IMR-90 (cell line): Measurements from ENCODE around the gene CFAP92. TPM values are rescaled to one million over a fixed set of nuclear protein-coding genes. Genes with fewer than 3 reads are reported as not detected.

ENCODE experiments used
- ATAC-seq: fragments of 200-7000 bp; cut with Tn5 transposase; 2 replicates; pipeline ENCODE4 v1.9.1; 2020; ENCODE audit warnings: low read depth, mild to moderate bottlenecking, moderate library complexity
- BruUV-seq: library from RNA; stranded (reverse); fragments of 400-500 nt; replicated peaks from 2 replicates; lab custom pipeline; 2021; lab: Mats Ljungman, UMichigan
- CTCF ChIA-PET: fragments of 300-600 bp; formaldehyde crosslinking; extraction: SDS; loops from one replicate; lab custom pipeline; 2021; ENCODE audit warnings: antibody characterized with exemption; lab: Yijun Ruan, JAX
- POLR2A ChIA-PET: fragments of 300-600 bp; sonication (Branson Sonifier 250); formaldehyde crosslinking; loops from one replicate; lab custom pipeline; 2022; ENCODE audit warnings: antibody characterized with exemption; ENCODE audit not compliant: unreplicated experiment; lab: Charles Lee
- DNase-seq: peaks from one replicate; pipeline ENCODE4 v3.0.0; 2013
- H2AFZ ChIP-seq: replicated peaks from 2 replicates; pipeline ENCODE3; 2013; ENCODE audit warnings: low read length, mild to moderate bottlenecking; ENCODE audit not compliant: poor library complexity
- H2AK5ac ChIP-seq: 2 replicates; pipeline ENCODE4 v1.6.1; 2013; ENCODE audit warnings: low read depth, low read length, inconsistent platforms
- H2AK9ac ChIP-seq: replicated peaks from 2 replicates; pipeline ENCODE3; 2013; ENCODE audit warnings: mild to moderate bottlenecking, low read depth, low read length, moderate library complexity; ENCODE audit not compliant: poor library complexity
- H2BK120ac ChIP-seq: 2 replicates; pipeline ENCODE4 v1.6.1; 2013; ENCODE audit warnings: low read depth, low read length, inconsistent platforms
- H2BK15ac ChIP-seq: 3 replicates; pipeline ENCODE4 v1.6.1; 2013; ENCODE audit warnings: low read depth, low read length, inconsistent platforms
- H2BK20ac ChIP-seq: 2 replicates; pipeline ENCODE4 v1.6.1; 2013; ENCODE audit warnings: low read depth, mild to moderate bottlenecking, inconsistent platforms, low read length, moderate library complexity
- H2BK5ac ChIP-seq: 2 replicates; pipeline ENCODE4 v1.6.1; 2013; ENCODE audit warnings: mild to moderate bottlenecking, low read depth, low read length, inconsistent platforms; ENCODE audit not compliant: poor library complexity, severe bottlenecking
- H3K14ac ChIP-seq: replicated peaks from 2 replicates; pipeline ENCODE4 v1.6.1; 2013; ENCODE audit warnings: low read depth, low read length, inconsistent platforms
- H3K18ac ChIP-seq: 2 replicates; pipeline ENCODE4 v1.6.1; 2013; ENCODE audit warnings: low read depth, low read length, control low read depth
- H3K23ac ChIP-seq: 2 replicates; pipeline ENCODE4 v1.6.1; 2013; ENCODE audit warnings: low read depth, low read length, inconsistent platforms
- H3K27ac ChIP-seq: 2 replicates; pipeline ENCODE4 v1.5.1; 2013; ENCODE audit warnings: mild to moderate bottlenecking, control low read depth, low read length; ENCODE audit not compliant: insufficient read depth
- H3K27me3 ChIP-seq: 2 replicates; pipeline ENCODE4 v1.6.1; 2013; ENCODE audit warnings: low read length; ENCODE audit not compliant: control insufficient read depth, insufficient read depth
- H3K36me3 ChIP-seq: 2 replicates; pipeline ENCODE4 v1.6.1; 2013; ENCODE audit warnings: low read length, mixed read lengths; ENCODE audit not compliant: control insufficient read depth, insufficient read depth
- H3K4ac ChIP-seq: 2 replicates; pipeline ENCODE4 v1.6.1; 2013; ENCODE audit warnings: low read depth, low read length, inconsistent platforms
- H3K4me1 ChIP-seq: 2 replicates; pipeline ENCODE4 v1.6.1; 2013; ENCODE audit warnings: low read length, mixed read lengths; ENCODE audit not compliant: control insufficient read depth, insufficient read depth
- H3K4me2 ChIP-seq: 2 replicates; pipeline ENCODE4 v1.6.1; 2013; ENCODE audit warnings: low read depth, mild to moderate bottlenecking, control low read depth, low read length, moderate library complexity
- H3K4me3 ChIP-seq: 2 replicates; pipeline ENCODE4 v1.5.1; 2013; ENCODE audit warnings: low read depth, mild to moderate bottlenecking, control low read depth, low read length, moderate library complexity; ENCODE audit not compliant: insufficient read depth
- H3K56ac ChIP-seq: 2 replicates; pipeline ENCODE4 v1.6.1; 2013; ENCODE audit warnings: low read length, inconsistent platforms; ENCODE audit not compliant: insufficient read depth; ENCODE audit errors: extremely low read depth
- H3K79me1 ChIP-seq, 2 experiments: 2 replicates each; pipeline ENCODE4 v1.6.1; 2013; ENCODE audit warnings: low read length in 2 of 2, inconsistent platforms in 1 of 2, low read depth in 1 of 2
- H3K9ac ChIP-seq: 2 replicates; pipeline ENCODE4 v1.6.1; 2013; ENCODE audit warnings: low read depth, low read length, control low read depth
- H3K9me1 ChIP-seq: 2 replicates; pipeline ENCODE4 v1.6.1; 2013; ENCODE audit warnings: low read length, inconsistent platforms; ENCODE audit not compliant: insufficient read depth
- H3K9me3 ChIP-seq: 2 replicates; pipeline ENCODE4 v1.6.1; 2013; ENCODE audit warnings: low read length; ENCODE audit not compliant: control insufficient read depth, insufficient read depth
- H4K20me1 ChIP-seq: 2 replicates; pipeline ENCODE4 v1.6.1; 2013; ENCODE audit warnings: low read length, inconsistent platforms; ENCODE audit not compliant: insufficient read depth
- H4K5ac ChIP-seq: 2 replicates; pipeline ENCODE4 v1.6.1; 2013; ENCODE audit warnings: mild to moderate bottlenecking, low read depth, low read length, control low read depth
- H4K8ac ChIP-seq, 2 experiments: 2 replicates each; pipeline ENCODE4 v1.6.1; 2013; ENCODE audit warnings: low read depth in 2 of 2, low read length in 2 of 2, control low read depth in 1 of 2, inconsistent platforms in 1 of 2
- H4K91ac ChIP-seq: 2 replicates; pipeline ENCODE4 v1.6.1; 2013; ENCODE audit warnings: low read depth, low read length, inconsistent platforms; ENCODE audit not compliant: insufficient read depth
- BHLHE40 ChIP-seq: fragments of 150-350 bp; IDR thresholded peaks from 2 replicates; pipeline ENCODE4 v1.6.1; 2016; ENCODE audit warnings: mild to moderate bottlenecking, low read depth, low read length
- CEBPB ChIP-seq: IDR thresholded peaks from 2 replicates; pipeline ENCODE4 v1.6.1; 2012; ENCODE audit warnings: low read depth, low read length, improper control_type of control experiment
- CHD1 ChIP-seq: IDR thresholded peaks from 2 replicates; pipeline ENCODE4 v1.6.1; 2012; ENCODE audit warnings: low read depth, low read length, improper control_type of control experiment
- MAFK ChIP-seq: IDR thresholded peaks from 2 replicates; pipeline ENCODE4 v1.6.1; 2012; ENCODE audit warnings: low read depth, low read length, improper control_type of control experiment
- MAZ ChIP-seq: IDR thresholded peaks from 2 replicates; pipeline ENCODE4 v1.6.1; 2012; ENCODE audit warnings: low read depth, mild to moderate bottlenecking, low read length, improper control_type of control experiment, moderate library complexity, borderline replicate concordance
- MXI1 ChIP-seq: IDR thresholded peaks from 2 replicates; pipeline ENCODE4 v1.6.1; 2012; ENCODE audit warnings: low read depth, mild to moderate bottlenecking, low read length, moderate library complexity, borderline replicate concordance
- NFE2L2 ChIP-seq: fragments of 150-350 bp; IDR thresholded peaks from 2 replicates; pipeline ENCODE4 v1.6.1; 2016; ENCODE audit warnings: low read depth, mild to moderate bottlenecking, low read length
- POLR2A ChIP-seq: IDR thresholded peaks from 2 replicates; pipeline ENCODE4 v1.6.1; 2012; ENCODE audit warnings: mild to moderate bottlenecking, low read depth, low read length
- RAD21 ChIP-seq: IDR thresholded peaks from 2 replicates; pipeline ENCODE4 v1.6.1; 2012; ENCODE audit warnings: low read length, improper control_type of control experiment
- RCOR1 ChIP-seq: IDR thresholded peaks from 2 replicates; pipeline ENCODE4 v1.6.1; 2012; ENCODE audit warnings: mild to moderate bottlenecking, low read length, improper control_type of control experiment; ENCODE audit not compliant: insufficient replicate concordance
- RFX5 ChIP-seq: IDR thresholded peaks from 2 replicates; pipeline ENCODE4 v1.8.0; 2012; ENCODE audit warnings: low read depth, mild to moderate bottlenecking, low read length, moderate library complexity
- SMC3 ChIP-seq: fragments of 150-350 bp; IDR thresholded peaks from 2 replicates; pipeline ENCODE4 v1.6.1; 2016; ENCODE audit warnings: low read depth, mild to moderate bottlenecking, antibody characterized with exemption, low read length, moderate library complexity
- WGBS, 2 experiments: methylation state at CpG; one replicate each; pipeline versions ENCODE4 v1.1.5 to v1.1.7; 2013; ENCODE audit warnings: missing lambda C conversion rate in 2 of 2; ENCODE audit not compliant: insufficient read length in 1 of 2; ENCODE audit errors: extremely low coverage in 2 of 2; 5-methylcytosine and 5-hydroxymethylcytosine counted together
- dilution Hi-C: fragments of 300-500 bp; cut with HindIII; formaldehyde crosslinking; loops from one replicate; pipeline ENCODE4 v1.14.3; 2018; ENCODE audit warnings: low sequenced_read_pairs; ENCODE audit not compliant: unreplicated experiment
- in situ Hi-C: fragments of 300-500 bp; cut with MboI; formaldehyde crosslinking; loops from 3 replicates; pipeline ENCODE4 v1.14.3; 2019; ENCODE audit warnings: low sequenced_read_pairs, inconsistent platforms, mixed read lengths
- intact Hi-C: fragments of 100-400 bp; cut with micrococcal nuclease; formaldehyde crosslinking; loops from 2 replicates; pipeline ENCODE4 v1.10.0; 2022
- polyA plus RNA-seq, 3 experiments: library from polyadenylated mRNA; depleted of rRNA; stranded (reverse); fragments of >200 nt; gene quantifications; 2 replicates each; pipeline ENCODE4 v1.2.3, GENCODE V29; 2012; ENCODE audit warnings: low replicate concordance in 1 of 3
- total RNA-seq: library from RNA; depleted of rRNA; stranded (reverse); fragments of >200 nt; gene quantifications from 2 replicates; pipeline ENCODE4 v1.2.3, GENCODE V29; 2012
- TF ChIP-seq, protein P1 (sequence below): conservative IDR thresholded peaks from 2 replicates; pipeline ENCODE4 v1.5.1; 2012; ENCODE audit warnings: mild to moderate bottlenecking, low read depth, low read length, improper control_type of control experiment
- TF ChIP-seq, protein P2 (sequence below): fragments of 150-350 bp; IDR thresholded peaks from 2 replicates; pipeline ENCODE4 v1.6.1; 2017; ENCODE audit warnings: mild to moderate bottlenecking, antibody characterized with exemption, low read length, low read depth

CFAP92 gene
- total and polyA plus RNA-seq, 2 of the 4 experiments (the other 2 are of a cell fraction) = not detected

DNA sequence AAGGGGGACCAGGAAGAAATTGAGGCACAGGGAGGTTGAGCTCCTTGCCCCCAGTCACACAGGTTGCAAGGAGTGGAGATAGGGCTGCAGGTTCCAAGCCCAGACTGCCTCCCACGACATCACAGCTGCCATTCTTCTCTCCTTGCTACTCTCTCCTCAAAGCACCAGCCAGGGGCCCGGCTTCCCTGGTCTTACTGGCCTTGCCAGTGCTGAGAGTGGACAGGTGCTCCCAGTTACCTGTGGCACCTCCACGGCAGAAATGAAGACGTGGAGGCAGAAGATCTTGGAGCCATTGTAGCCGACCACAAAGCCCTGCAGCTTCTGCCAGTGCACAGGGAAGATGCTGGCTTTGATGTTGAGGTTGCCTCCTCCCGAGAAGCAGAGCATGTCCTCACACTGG lies 132.4 kb downstream of the CFAP92 start:
- POLR2A ChIA-PET = no interaction called here
- no peaks in the 10 kb centered on the region for H3K36me3 ChIP-seq
- H2BK5ac ChIP-seq = no peak overlapping the region
- H3K4ac ChIP-seq = no peak overlapping the region
- no peak overlapping the region for H2AK9ac ChIP-seq
- H3K56ac ChIP-seq = no peak overlapping the region
- H3K9ac ChIP-seq = no peak overlapping the region
- no peak overlapping the region for H2AK5ac ChIP-seq
- BruUV-seq = no TSS peak
- dilution Hi-C loops (no loop called here), intact Hi-C loops (no loop called here), in situ Hi-C loops (no loop called here)
- no peaks in the 10 kb centered on the region for H4K20me1 ChIP-seq
- H4K91ac ChIP-seq = no peak overlapping the region
- 66% methylated on average over 4 of the region's 6 CpGs; no CpG with 5 or more reads in 1 of the 2 experiments for WGBS, 2 experiments
- no peaks in the 10 kb centered on the region for H3K9me1 ChIP-seq
- no peak overlapping the region for H3K4me3 ChIP-seq
- H2BK20ac ChIP-seq = no peak overlapping the region
- H4K5ac ChIP-seq = no peak overlapping the region
- no peak overlapping the region for H3K18ac ChIP-seq
- H3K27me3 ChIP-seq = no peaks in the 10 kb centered on the region
- DNase-seq (no peak), ATAC-seq (no peak)
- CTCF ChIA-PET = no interaction called here
- no peaks in the 10 kb centered on the region for H3K4me1 ChIP-seq
- peaks cover 31% of the 10 kb centered on the region for H3K9me3 ChIP-seq
- TF ChIP-seq CEBPB = no peak
- TF ChIP-seq, protein P1, sequence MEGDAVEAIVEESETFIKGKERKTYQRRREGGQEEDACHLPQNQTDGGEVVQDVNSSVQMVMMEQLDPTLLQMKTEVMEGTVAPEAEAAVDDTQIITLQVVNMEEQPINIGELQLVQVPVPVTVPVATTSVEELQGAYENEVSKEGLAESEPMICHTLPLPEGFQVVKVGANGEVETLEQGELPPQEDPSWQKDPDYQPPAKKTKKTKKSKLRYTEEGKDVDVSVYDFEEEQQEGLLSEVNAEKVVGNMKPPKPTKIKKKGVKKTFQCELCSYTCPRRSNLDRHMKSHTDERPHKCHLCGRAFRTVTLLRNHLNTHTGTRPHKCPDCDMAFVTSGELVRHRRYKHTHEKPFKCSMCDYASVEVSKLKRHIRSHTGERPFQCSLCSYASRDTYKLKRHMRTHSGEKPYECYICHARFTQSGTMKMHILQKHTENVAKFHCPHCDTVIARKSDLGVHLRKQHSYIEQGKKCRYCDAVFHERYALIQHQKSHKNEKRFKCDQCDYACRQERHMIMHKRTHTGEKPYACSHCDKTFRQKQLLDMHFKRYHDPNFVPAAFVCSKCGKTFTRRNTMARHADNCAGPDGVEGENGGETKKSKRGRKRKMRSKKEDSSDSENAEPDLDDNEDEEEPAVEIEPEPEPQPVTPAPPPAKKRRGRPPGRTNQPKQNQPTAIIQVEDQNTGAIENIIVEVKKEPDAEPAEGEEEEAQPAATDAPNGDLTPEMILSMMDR = no peak
- no peak for TF ChIP-seq CHD1
- no peak for TF ChIP-seq MAZ
- TF ChIP-seq MXI1 = no peak
- TF ChIP-seq RFX5 = no peak
- TF ChIP-seq RCOR1 = no peak
- no peak for TF ChIP-seq POLR2A
- TF ChIP-seq BHLHE40 = no peak
- TF ChIP-seq, protein P2, sequence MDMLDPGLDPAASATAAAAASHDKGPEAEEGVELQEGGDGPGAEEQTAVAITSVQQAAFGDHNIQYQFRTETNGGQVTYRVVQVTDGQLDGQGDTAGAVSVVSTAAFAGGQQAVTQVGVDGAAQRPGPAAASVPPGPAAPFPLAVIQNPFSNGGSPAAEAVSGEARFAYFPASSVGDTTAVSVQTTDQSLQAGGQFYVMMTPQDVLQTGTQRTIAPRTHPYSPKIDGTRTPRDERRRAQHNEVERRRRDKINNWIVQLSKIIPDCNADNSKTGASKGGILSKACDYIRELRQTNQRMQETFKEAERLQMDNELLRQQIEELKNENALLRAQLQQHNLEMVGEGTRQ = no peak
- TF ChIP-seq MAFK = no peak
- no peak for TF ChIP-seq NFE2L2
- TF ChIP-seq SMC3 = no peak
- TF ChIP-seq RAD21 = no peak
- no peak overlapping the region for H2BK120ac ChIP-seq
- H4K8ac ChIP-seq = no peak overlapping the region
- no peaks in the 10 kb centered on the region for H3K79me1 ChIP-seq
- no peak overlapping the region for H3K27ac ChIP-seq
- H2AFZ ChIP-seq = no peak overlapping the region
- no peak overlapping the region for H3K14ac ChIP-seq
- no peak overlapping the region for H3K23ac ChIP-seq
- no peak overlapping the region for H3K4me2 ChIP-seq
- H2BK15ac ChIP-seq = no peak overlapping the region
